HG02840 (cell line): Measurements from ENCODE around the gene CNFN.

Experiments
- ATAC-seq: cut with Tn5 transposase; IDR thresholded peaks from one replicate; pipeline ENCODE4 v1.9.1; 2021; ENCODE audit warnings: mild to moderate bottlenecking, moderate library complexity, moderate number of reproducible peaks; ENCODE audit not compliant: unreplicated experiment, low FRiP score

CNFN gene

GRCh38 chr19:42410371-42410770 lies 20.3 kb upstream of the CNFN start:
- ATAC-seq: no peak

- no peak for ATAC-seq
These were observed 19.4 kb upstream of the CNFN start for GRCh38 chr19:42409477-42409876.

DNA sequence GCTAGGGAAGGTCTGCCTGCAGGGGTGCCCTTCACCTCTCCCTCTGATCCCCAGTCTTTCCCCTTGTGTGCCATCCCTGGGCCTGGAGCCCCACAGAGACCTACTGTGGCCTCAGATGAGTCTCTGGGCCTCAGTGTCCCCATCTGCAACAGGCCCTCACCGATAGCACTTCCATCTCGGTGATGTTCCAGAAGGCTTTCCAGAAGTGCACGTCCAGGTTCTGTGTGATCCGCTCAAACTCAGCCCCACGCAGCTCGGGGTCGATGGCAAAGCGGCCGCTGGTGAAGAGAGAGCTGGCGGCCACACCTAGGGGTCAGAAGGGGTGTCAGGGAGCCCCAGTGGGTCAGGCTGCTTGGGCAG lies 17.7 kb upstream of the CNFN start:
- no peak for ATAC-seq

DNA sequence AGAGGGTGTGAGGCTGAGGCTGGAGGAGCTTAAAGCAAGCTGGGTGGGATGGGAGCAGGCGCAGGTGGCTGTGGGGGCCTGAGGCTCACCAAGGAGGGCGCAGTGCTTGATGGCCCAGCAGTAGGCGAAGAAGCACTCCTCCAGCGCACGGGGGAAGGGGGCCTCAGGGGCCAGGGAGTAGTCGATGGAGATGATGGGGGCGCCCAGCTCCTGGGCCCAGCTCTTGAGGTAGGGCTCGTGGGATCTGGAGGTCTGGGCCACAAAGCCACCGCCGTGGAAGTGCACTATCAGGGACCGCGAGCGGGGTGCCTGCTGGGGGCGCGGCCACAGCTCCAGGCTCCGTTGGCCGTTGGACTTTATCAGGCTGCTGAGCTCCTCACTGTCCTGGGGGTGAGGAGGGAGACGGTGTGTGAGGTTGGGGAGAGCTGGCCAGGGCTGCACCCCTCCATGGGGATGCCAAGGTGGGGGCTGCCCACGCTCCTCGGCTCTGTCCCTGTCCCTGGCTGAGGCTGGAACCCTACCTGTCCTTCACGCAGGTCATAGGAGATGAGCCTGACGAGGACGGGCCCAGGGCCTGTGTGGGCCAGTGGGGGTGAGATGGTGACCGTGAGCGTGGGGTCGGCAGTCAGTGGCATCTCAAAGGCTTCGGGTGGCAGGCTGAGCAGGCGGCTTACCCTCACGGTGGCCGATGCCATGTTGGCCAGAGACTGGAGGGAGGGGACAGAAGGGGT lies 17.2 kb upstream of the CNFN start:
- ATAC-seq: no peak

- ATAC-seq: no peak
These were observed 16.0 kb upstream of the CNFN start for GRCh38 chr19:42406111-42406510.

DNA sequence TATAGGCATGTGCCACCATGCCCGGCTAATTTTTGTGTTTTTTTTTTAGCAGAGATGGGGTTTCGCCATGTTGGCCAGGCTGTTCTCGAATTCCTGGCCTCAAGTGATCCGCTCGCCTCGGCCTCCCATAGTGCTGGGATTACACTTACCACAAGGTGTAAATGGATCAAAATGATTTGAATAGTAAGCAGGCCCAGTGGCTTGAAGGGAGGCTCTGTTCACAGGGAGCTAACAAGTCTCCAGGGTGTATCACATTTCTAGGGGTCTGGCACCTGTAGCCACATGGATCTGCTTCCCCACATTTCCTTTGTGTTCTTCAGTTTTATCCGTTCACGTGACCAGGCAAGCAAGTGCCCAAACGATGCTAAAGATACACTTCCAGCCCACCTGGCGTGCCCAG lies 13.5 kb upstream of the CNFN start:
- no peak for ATAC-seq

DNA sequence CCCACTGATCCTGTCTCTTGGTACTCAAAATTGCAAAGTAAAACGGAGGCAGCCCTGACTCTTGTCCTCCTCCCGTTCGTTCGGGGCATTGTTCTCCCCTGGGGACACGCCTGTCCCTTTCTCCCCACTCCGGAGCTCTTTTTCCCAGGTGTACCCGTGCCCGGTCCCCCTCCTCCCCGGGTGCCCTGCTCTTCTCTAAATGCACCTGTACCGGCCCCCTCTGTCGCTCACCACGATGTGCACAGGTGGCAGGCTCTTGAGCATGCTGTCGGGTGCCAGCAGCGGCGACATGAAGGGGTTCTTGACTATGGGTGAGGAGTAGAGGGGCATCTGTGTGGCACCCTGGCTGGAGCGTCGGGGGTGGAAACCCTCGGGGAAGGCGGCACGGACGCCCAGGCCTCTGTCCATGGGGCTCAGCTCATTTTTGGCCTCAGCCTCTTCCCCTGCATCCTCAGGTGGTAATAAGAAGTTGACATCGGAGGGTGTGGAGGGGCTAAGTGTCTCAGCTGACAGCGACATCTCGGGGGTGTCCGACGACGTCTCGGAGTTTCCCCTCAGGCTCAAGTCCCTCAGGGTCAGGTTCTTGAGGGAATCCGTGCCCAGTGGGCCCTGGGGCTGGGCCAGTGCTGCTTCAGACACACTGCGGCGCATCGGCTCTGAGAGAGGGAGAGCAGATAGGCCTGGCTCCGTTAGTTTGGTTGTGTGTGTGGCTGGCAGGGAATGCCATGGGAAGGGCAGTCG lies 12.4 kb upstream of the CNFN start:
- ATAC-seq: no peak

- ATAC-seq: no peak
These were observed 11.5 kb upstream of the CNFN start for GRCh38 chr19:42401365-42402303.

GRCh38 chr19:42400404-42400803 lies 10.3 kb upstream of the CNFN start:
- no peak for ATAC-seq

- ATAC-seq: no peak
These were observed 7.4 kb upstream of the CNFN start for GRCh38 chr19:42397263-42398166.

- peak; percentile 96 for ATAC-seq
These were observed 6.5 kb upstream of the CNFN start for GRCh38 chr19:42396381-42397262.

DNA sequence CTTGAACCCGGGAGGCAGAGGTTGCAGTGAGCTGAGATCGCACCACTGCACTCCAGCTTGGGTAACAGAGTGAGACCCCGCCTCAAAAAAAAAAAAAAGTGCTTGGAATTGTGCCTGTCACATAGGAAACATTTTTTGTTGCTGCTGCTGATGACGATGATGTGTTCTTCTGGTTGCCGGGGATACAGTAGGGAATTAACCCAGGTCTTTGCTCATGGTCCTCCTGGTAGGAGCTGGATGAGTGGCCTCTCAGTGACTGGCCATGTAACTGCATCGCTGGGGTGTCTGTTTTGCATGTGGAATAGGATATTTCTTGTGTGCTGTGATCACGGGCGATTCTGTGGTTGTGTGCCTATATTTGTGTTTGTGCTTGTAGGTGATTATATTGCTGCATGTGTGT lies 4.7 kb upstream of the CNFN start:
- ATAC-seq: no peak

- ATAC-seq: no peak
These were observed 2.1 kb upstream of the CNFN start for GRCh38 chr19:42392165-42392564.

GRCh38 chr19:42388851-42389489 lies 1.1 kb downstream of the CNFN start:
- no peak for ATAC-seq

DNA sequence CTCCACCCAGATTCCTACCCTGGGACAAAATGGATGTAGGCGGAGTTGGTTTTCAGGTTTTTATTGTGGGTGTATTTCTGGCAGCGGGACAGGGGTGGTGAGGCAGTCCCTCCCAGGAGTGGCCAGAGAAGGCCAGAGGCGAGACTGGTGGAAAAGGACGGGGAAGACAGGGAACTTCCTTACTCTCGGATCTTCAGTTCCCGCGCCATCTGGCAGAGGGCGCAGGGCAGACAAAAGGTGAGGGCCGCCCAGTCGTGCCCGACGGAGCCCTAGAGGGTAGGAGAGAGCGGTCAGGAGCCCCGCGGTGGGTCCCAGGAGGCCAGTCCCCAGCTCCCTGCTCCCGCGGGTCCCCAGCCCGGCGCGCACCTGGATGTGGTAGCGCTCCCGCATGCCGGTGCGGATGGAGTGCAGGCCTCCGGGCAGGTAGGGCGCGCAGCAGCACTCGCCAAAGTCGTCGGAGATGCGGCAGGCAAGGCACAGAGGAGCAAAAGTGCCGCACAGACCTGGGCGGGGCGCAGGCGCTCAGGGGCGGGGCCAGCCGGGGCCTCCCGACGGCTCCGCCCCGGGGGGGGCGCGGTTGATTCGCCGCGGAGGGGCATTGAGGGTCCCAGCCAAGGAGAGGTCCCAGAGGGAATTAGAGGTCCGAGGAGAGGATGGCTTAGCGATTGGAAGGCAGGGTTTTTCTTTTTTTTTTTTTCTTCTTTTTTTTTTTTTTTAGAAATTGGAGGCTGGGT lies 3.0 kb downstream of the CNFN start:
- no peak for ATAC-seq

DNA sequence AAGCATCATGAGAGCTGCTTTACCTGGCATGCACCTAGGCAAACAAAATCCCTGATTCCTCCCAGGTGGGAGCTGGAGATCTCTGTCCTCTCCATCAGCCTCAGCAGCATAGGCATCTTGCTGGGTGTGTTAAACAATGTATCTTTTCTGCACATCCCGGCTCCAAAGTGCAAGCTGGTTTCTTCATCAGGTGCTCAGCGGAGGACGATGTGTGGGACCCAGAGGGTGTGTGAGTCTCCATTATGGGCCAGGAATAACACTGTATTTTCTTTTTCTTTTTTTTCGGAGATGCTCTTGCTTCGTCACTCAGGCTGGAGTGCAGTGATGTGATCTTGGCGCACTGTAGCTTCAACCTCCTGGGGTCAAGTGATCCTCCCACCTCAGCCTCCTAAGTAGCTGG lies 9.9 kb downstream of the CNFN start:
- no peak for ATAC-seq

- ATAC-seq: no peak
These were observed 11.6 kb downstream of the CNFN start for GRCh38 chr19:42378225-42379215.
